K562 (cell line): Measurements from ENCODE around the gene LRCOL1. TPM values are rescaled to one million over a fixed set of nuclear protein-coding genes. Genes with fewer than 3 reads are reported as not detected.

Experiments used
- ATAC-seq: fragments of 200-7000 bp; cut with Tn5 transposase; 3 replicates; pipeline ENCODE4 v1.9.1; 2020; ENCODE audit warnings: moderate library complexity
- BruUV-seq: library from RNA; stranded (reverse); fragments of 400-500 nt; replicated peaks from 2 replicates; lab custom pipeline; 2021; lab: Mats Ljungman, UMichigan
- CTCF ChIA-PET: fragments of 300-600 bp; formaldehyde crosslinking; extraction: SDS; loops from one replicate; lab custom pipeline; 2021; ENCODE audit warnings: low intra/inter-chr PET ratio; lab: Yijun Ruan, JAX
- POLR2A ChIA-PET: fragments of 300-600, 350-650 bp; sonication (Branson Sonifier 250); formaldehyde crosslinking; extraction: SDS; loops from one replicate; lab custom pipeline; 2021; ENCODE audit warnings: antibody characterized with exemption, inconsistent platforms; lab: Yijun Ruan, JAX
- DNase-seq, 4 experiments: peaks; one replicate each; pipeline versions ENCODE4 v3.0.0 to v3.0.0-alpha.2; 2011 to 2018; ENCODE audit warnings: low spot score in 3 of 4, mixed read lengths in 3 of 4; ENCODE audit errors: extremely low read depth in 1 of 4
- FAIRE-seq: peaks from 2 replicates; lab custom pipeline; 2011; peaks lifted over from hg19 to GRCh38; lab: Jason Lieb, UNC
- H2AFZ ChIP-seq: 2 replicates; pipeline ENCODE4 v1.6.0; 2011; ENCODE audit warnings: low read depth, low read length, control low read depth, inconsistent platforms
- H3K27ac ChIP-seq: fragments of 200-600 bp; 3 replicates; pipeline ENCODE4 v1.8.0; 2011; ENCODE audit warnings: low read depth, mild to moderate bottlenecking, control low read depth, inconsistent platforms, low read length, moderate library complexity, mixed read lengths; ENCODE audit errors: extremely low read depth
- H3K27me3 ChIP-seq, 2 experiments: fragments of 300-600 bp in 1 of 2; 2 replicates in 1 of 2; 3 replicates in 1 of 2; pipeline versions ENCODE4 v1.6.0 to v1.8.0; 2011; ENCODE audit warnings: inconsistent platforms in 2 of 2, low read length in 2 of 2, mild to moderate bottlenecking in 1 of 2, mixed read lengths in 1 of 2, moderate library complexity in 1 of 2; ENCODE audit not compliant: control insufficient read depth in 2 of 2, insufficient read depth in 2 of 2
- H3K36me3 ChIP-seq: fragments of 300-600 bp; 3 replicates; pipeline ENCODE4 v1.8.0; 2011; ENCODE audit warnings: mild to moderate bottlenecking, low read length, inconsistent platforms; ENCODE audit not compliant: control insufficient read depth, insufficient read depth
- H3K4me1 ChIP-seq, 2 experiments: fragments of 200-600 bp in 1 of 2; replicated peaks in 1 of 2; 2 replicates in 1 of 2; 3 replicates in 1 of 2; pipeline versions ENCODE4 v1.5.1 to v1.8.0; 2011; ENCODE audit warnings: inconsistent platforms in 2 of 2, low read length in 2 of 2, mild to moderate bottlenecking in 1 of 2, mixed read lengths in 1 of 2, moderate library complexity in 1 of 2; ENCODE audit not compliant: control insufficient read depth in 2 of 2, insufficient read depth in 2 of 2
- H3K4me2 ChIP-seq: 2 replicates; pipeline ENCODE4 v1.6.1; 2011; ENCODE audit warnings: low read length, control low read depth, inconsistent platforms, mixed read lengths; ENCODE audit not compliant: insufficient read depth
- H3K4me3 ChIP-seq: fragments of 200-600 bp; sonication (generic), shearing (Covaris generic); 2 replicates; pipeline ENCODE4 v1.5.1; 2016; ENCODE audit warnings: control low read depth, inconsistent platforms
- H3K79me2 ChIP-seq: fragments of 200-600 bp; 3 replicates; pipeline ENCODE4 v1.8.0; 2011; ENCODE audit warnings: low read length, inconsistent platforms; ENCODE audit not compliant: control insufficient read depth, insufficient read depth
- H3K9ac ChIP-seq, 2 experiments: 2 replicates each; pipeline versions ENCODE4 v1.6.0 to v1.6.1; 2011; ENCODE audit warnings: low read depth in 2 of 2, low read length in 2 of 2, control low read depth in 1 of 2, inconsistent platforms in 1 of 2, mild to moderate bottlenecking in 1 of 2, mixed read lengths in 1 of 2; ENCODE audit not compliant: insufficient read depth in 1 of 2
- H3K9me1 ChIP-seq: one replicate; pipeline ENCODE4 v1.6.0; 2011; ENCODE audit warnings: inconsistent platforms, mild to moderate bottlenecking, low read length, moderate library complexity; ENCODE audit not compliant: control insufficient read depth, insufficient read depth
- H3K9me3 ChIP-seq: replicated peaks from 2 replicates; pipeline ENCODE4 v1.5.1; 2011; ENCODE audit warnings: low read depth, low read length, inconsistent platforms; ENCODE audit not compliant: control insufficient read depth, insufficient read depth
- H4K20me1 ChIP-seq: replicated peaks from 2 replicates; pipeline ENCODE4 v1.6.1; 2011; ENCODE audit warnings: low read length, inconsistent platforms, mixed read lengths; ENCODE audit not compliant: control insufficient read depth, insufficient read depth
- BMI1 ChIP-seq: fragments of 150-350 bp; IDR thresholded peaks from 2 replicates; pipeline ENCODE4 v1.6.1; 2014; ENCODE audit warnings: low read length
- BRD4 ChIP-seq: fragments of 200-600 bp; sonication (generic); IDR thresholded peaks from 2 replicates; pipeline ENCODE4 v1.6.1; 2017; ENCODE audit warnings: inconsistent platforms
- GABPB1 ChIP-seq: sonication (generic); formaldehyde crosslinking; IDR thresholded peaks from 2 replicates; pipeline ENCODE4 v1.8.0; 2022; ENCODE audit warnings: mild to moderate bottlenecking, missing genetic modification reagents
- MYNN ChIP-seq, 2 experiments: sonication (generic); formaldehyde crosslinking in 1 of 2; IDR thresholded peaks; 2 replicates each; pipeline versions ENCODE4 v1.5.0 to v1.6.1; 2016 to 2020; ENCODE audit warnings: antibody characterized with exemption in 1 of 2, missing genetic modification reagents in 1 of 2
- NR2C2 ChIP-seq, 2 experiments: fragments of 200-800 bp in 1 of 2; sonication (Bioruptor generic) in 1 of 2; sonication (generic) in 1 of 2; formaldehyde crosslinking in 1 of 2; IDR thresholded peaks; 2 replicates each; pipeline versions ENCODE4 v1.6.1 to v1.8.0; 2016 to 2022; ENCODE audit warnings: mild to moderate bottlenecking in 1 of 2, missing compliant biosample characterization in 1 of 2, missing genetic modification characterization in 1 of 2, missing genetic modification reagents in 1 of 2
- POLR2G ChIP-seq: fragments of 200-400 bp; formaldehyde crosslinking; IDR thresholded peaks from 2 replicates; pipeline ENCODE4 v1.6.1; 2017; ENCODE audit warnings: low read depth, mild to moderate bottlenecking, antibody characterized with exemption, low read length, moderate library complexity
- RBM22 ChIP-seq: fragments of 200-400 bp; formaldehyde crosslinking; IDR thresholded peaks from 2 replicates; pipeline ENCODE4 v1.6.1; 2018; ENCODE audit warnings: low read length, low read depth; ENCODE audit not compliant: poor library complexity, severe bottlenecking
- SMAD3 ChIP-seq: fragments of 450-650 bp; formaldehyde crosslinking; conservative IDR thresholded peaks from 2 replicates; pipeline ENCODE4 v1.4.0; 2020; ENCODE audit warnings: mild to moderate bottlenecking
- STAT5A ChIP-seq: IDR thresholded peaks from 2 replicates; pipeline ENCODE4 v1.6.1; 2012; ENCODE audit warnings: low read length, inconsistent platforms, borderline replicate concordance
- ZBTB17 ChIP-seq: fragments of 450-650 bp; formaldehyde crosslinking; IDR thresholded peaks from 2 replicates; pipeline ENCODE4 v1.4.0; 2020; ENCODE audit warnings: mild to moderate bottlenecking
- ZNF175 ChIP-seq: fragments of 200-800 bp; sonication (Bioruptor generic); IDR thresholded peaks from 2 replicates; pipeline ENCODE4 v1.6.1; 2016; ENCODE audit warnings: low read depth, mild to moderate bottlenecking, missing genetic modification characterization, missing compliant biosample characterization
- ZNF668 ChIP-seq: fragments of 250-450 bp; sonication (Bioruptor Pico); IDR thresholded peaks from 2 replicates; pipeline ENCODE4 v1.8.0; 2022; ENCODE audit warnings: mild to moderate bottlenecking, inconsistent platforms
- ZNF79 ChIP-seq: fragments of 250-450 bp; sonication (Bioruptor Pico); IDR thresholded peaks from 2 replicates; pipeline ENCODE4 v1.4.0; 2020; ENCODE audit warnings: low read depth, mild to moderate bottlenecking, moderate library complexity
- WGBS: fragments of 100-300 bp; shearing (Covaris generic); methylation state at CpG from one replicate; pipeline ENCODE4 v1.1.6; 2016; ENCODE audit warnings: low coverage, mixed read lengths; ENCODE audit not compliant: insufficient coverage; ENCODE audit errors: missing lambda C conversion rate; 5-methylcytosine and 5-hydroxymethylcytosine counted together
- in situ Hi-C: fragments of 300-500 bp; cut with MboI; formaldehyde crosslinking; loops from 4 replicates; pipeline ENCODE4 v1.15.0; 2018; ENCODE audit warnings: inconsistent platforms, mixed read lengths
- intact Hi-C: fragments of 100-400 bp; cut with micrococcal nuclease; formaldehyde crosslinking; loops from 2 replicates; pipeline ENCODE4 v1.14.2; 2022
- polyA plus RNA-seq, 8 experiments: library from polyadenylated mRNA; depleted of rRNA in 4 of 8; stranded (reverse) in 5 of 8; unstranded in 3 of 8; fragments of >200 nt; fragmentation: Nextera tagmentation in 2 of 8; fragmentation: Illumina TruSeq in 1 of 8; extraction: Ambion mirVana in 2 of 8; extraction: Trizol in 1 of 8; gene quantifications; 2 replicates each; pipeline versions ENCODE4 v1.2.1 to v1.2.3, GENCODE V29; 2011 to 2014; ENCODE audit warnings: inconsistent platforms in 1 of 8, missing spikeins in 1 of 8
- total RNA-seq, 7 experiments: library from RNA; depleted of rRNA in 6 of 7; stranded (reverse); fragments of >200 nt in 6 of 7; fragmentation: Illumina TruSeq in 2 of 7; extraction: Trizol in 2 of 7; gene quantifications; 2 replicates each; pipeline versions ENCODE4 v1.2.1 to v1.2.3, GENCODE V29; 2011 to 2021; ENCODE audit warnings: low replicate concordance in 1 of 7
- TF ChIP-seq, protein P1 (sequence below): fragments of 450-650 bp; IDR thresholded peaks from 2 replicates; pipeline ENCODE4 v1.6.1; 2016

Gene LRCOL1
- total and polyA plus RNA-seq, 9 of the 15 experiments (the other 6 are each of a cell fraction or from before 2014, with no cell fraction given): not detected

DNA sequence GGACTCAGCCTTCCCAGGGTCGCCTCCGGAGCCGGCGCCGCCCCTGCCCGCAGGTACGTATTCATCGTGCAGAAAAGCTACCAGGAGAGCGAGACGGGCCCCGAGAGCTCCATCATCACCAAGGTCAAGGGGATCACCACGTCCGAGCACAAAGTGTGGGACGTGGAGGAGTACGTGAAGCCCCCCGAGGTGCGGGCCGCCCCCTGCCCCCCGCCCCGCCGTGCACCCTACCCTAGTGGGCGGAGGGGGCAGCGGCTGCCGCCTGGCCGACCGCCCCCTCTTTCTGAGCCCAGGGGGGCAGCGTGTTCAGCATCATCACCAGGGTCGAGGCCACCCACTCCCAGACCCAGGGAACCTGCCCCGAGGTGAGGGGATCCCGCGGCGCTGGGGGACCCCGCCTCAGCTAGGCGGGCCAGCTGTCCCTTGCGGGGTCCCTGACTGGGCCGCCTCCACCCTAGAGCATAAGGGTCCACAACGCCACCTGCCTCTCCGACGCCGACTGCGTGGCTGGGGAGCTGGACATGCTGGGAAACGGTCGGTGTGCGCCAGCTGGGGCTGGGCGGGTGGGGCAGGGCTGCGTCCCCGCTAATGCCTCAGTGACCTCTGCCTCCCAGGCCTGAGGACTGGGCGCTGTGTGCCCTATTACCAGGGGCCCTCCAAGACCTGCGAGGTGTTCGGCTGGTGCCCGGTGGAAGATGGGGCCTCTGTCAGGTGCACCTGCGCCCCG, 9.2 kb upstream of the LRCOL1 start:
- POLR2A ChIA-PET: interaction anchor here (0.8 to 1.9 kb wide), 2 partner anchors 9 to 10 kb away, joined by 4 to 8 read pairs; partner anchors contain the start of gene LRCOL1
- H2AFZ ChIP-seq: no peak overlapping the region
- H3K9me3 ChIP-seq: peaks cover 10% of the 10 kb centered on the region
- intact Hi-C loops (no loop called here), in situ Hi-C loops (no loop called here)
- H3K36me3 ChIP-seq: peaks cover 18% of the 10 kb centered on the region; the same call in 1 of the 3 replicates
- no TSS peak for BruUV-seq
- no peaks in the 10 kb centered on the region for H3K9me1 ChIP-seq
- CTCF ChIA-PET: no interaction called here
- no peak overlapping the region for H3K4me3 ChIP-seq
- DNase-seq (no peak), ATAC-seq (no peak), FAIRE-seq (no peak)
- no peak overlapping the region for H3K9ac ChIP-seq
- 0 out of 2 replicates have a peak, but pooled peaks cover 3% of the 10 kb centered on the region for H4K20me1 ChIP-seq
- no peak overlapping the region for H3K27ac ChIP-seq
- WGBS: 61% methylated on average over 8 of the region's 53 CpGs
- H3K4me1 ChIP-seq: peaks cover 12 to 47% of the 10 kb centered on the region in 2 experiments; a peak in 4 of 5 replicates
- no peaks in the 10 kb centered on the region for H3K79me2 ChIP-seq
- H3K27me3 ChIP-seq: no peaks in the 10 kb centered on the region; a peak in 1 of 5 replicates
- no peak overlapping the region for H3K4me2 ChIP-seq
- no peak for TF ChIP-seq SMAD3 (CRISPR knock-in tag)
- TF ChIP-seq MYNN (IDR thresholded peaks at IDR 0.05): no peak
- TF ChIP-seq MYNN (CRISPR knock-in tag; IDR thresholded peaks at IDR 0.05): no peak
- TF ChIP-seq STAT5A: no peak
- no peak for TF ChIP-seq BRD4
- TF ChIP-seq ZNF175 (CRISPR knock-in tag): no peak
- TF ChIP-seq RBM22: peak; percentile 90
- peak; percentile 78 for TF ChIP-seq POLR2G
- TF ChIP-seq BMI1: no peak
- TF ChIP-seq ZNF668 (CRISPR knock-in tag): no peak
- TF ChIP-seq GABPB1: no peak
- TF ChIP-seq ZNF79 (CRISPR knock-in tag): no peak
- TF ChIP-seq ZBTB17: no peak
- TF ChIP-seq, protein P1, sequence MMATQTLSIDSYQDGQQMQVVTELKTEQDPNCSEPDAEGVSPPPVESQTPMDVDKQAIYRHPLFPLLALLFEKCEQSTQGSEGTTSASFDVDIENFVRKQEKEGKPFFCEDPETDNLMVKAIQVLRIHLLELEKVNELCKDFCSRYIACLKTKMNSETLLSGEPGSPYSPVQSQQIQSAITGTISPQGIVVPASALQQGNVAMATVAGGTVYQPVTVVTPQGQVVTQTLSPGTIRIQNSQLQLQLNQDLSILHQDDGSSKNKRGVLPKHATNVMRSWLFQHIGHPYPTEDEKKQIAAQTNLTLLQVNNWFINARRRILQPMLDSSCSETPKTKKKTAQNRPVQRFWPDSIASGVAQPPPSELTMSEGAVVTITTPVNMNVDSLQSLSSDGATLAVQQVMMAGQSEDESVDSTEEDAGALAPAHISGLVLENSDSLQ: no peak
- TF ChIP-seq NR2C2 (CRISPR knock-in tag; IDR thresholded peaks at IDR 0.05): no peak
- TF ChIP-seq NR2C2 (tag; IDR thresholded peaks at IDR 0.05): no peak
